GM10248 (cell line): Measurements from ENCODE around the gene ACD.
A peak's percentile ranks its signal among the peaks of the same experiment; 100 is the strongest.

ENCODE experiments used
- CTCF ChIA-PET: fragments of 300-600 bp; sonication (Branson Sonifier 250); formaldehyde crosslinking; extraction: SDS; loops from one replicate; lab custom pipeline; 2021; ENCODE audit warnings: antibody characterized with exemption; lab: Yijun Ruan, JAX
- POLR2A ChIA-PET: fragments of 350-650 bp; sonication (Branson Sonifier 250); formaldehyde crosslinking; extraction: SDS; loops from one replicate; lab custom pipeline; 2020; ENCODE audit warnings: antibody characterized with exemption; lab: Yijun Ruan, JAX
- DNase-seq: peaks from one replicate; pipeline ENCODE4 v3.0.0; 2012; ENCODE audit errors: extremely low spot score
- TF ChIP-seq, protein P1 (sequence below): IDR thresholded peaks from 2 replicates; pipeline ENCODE4 v1.5.1; 2012; ENCODE audit warnings: mild to moderate bottlenecking, low read depth; ENCODE audit errors: extremely low read depth, missing control alignments, control extremely low read depth

The ACD gene

DNA sequence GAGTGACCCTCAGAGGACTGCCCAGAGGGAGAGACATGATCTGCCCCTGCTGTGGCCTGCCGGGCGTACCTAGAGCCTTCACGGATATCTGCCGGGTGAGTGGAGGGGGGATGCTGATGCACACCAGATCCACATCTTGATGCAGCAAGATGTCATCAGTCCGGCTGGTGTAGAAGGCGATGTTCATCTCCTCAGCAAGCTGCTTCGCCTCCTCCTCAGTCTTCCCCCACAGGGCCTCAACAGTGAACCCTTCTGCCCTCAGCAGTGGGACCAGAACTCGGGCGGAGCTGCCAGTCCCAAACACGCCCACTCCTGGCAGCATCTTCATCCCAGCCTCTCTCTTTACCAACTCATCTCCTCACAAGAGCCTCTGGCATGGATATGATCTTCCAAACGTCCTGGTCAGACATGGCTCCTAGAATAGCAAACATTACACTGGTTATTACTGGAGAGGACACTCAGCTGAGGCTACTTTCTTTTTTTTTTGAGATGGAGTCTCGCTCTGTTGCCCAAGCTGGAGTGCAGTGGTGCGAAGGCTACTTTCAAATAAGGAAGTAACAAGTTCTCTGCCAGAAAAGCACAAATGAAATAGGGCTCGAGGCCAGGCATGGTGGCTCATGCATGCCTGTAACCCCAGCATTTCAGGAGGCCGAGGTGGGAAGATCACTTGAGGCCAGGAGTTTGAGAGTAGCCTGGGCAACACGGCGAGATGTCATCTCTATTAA lies 25.5 kb upstream of the ACD start:
- ChIA-PET CTCF (interaction anchor here (0.9 to 7.0 kb wide), 5 partner anchors 9 to 250 kb away, joined by 3 to 72 read pairs (median 3); no protein-coding TSS in a partner anchor), POLR2A (no interaction called here)
- peak; percentile 37 for DNase-seq
- TF ChIP-seq, protein P1, sequence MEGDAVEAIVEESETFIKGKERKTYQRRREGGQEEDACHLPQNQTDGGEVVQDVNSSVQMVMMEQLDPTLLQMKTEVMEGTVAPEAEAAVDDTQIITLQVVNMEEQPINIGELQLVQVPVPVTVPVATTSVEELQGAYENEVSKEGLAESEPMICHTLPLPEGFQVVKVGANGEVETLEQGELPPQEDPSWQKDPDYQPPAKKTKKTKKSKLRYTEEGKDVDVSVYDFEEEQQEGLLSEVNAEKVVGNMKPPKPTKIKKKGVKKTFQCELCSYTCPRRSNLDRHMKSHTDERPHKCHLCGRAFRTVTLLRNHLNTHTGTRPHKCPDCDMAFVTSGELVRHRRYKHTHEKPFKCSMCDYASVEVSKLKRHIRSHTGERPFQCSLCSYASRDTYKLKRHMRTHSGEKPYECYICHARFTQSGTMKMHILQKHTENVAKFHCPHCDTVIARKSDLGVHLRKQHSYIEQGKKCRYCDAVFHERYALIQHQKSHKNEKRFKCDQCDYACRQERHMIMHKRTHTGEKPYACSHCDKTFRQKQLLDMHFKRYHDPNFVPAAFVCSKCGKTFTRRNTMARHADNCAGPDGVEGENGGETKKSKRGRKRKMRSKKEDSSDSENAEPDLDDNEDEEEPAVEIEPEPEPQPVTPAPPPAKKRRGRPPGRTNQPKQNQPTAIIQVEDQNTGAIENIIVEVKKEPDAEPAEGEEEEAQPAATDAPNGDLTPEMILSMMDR: no peak

GRCh38 chr16:67683767-67684166 lies 23.7 kb upstream of the ACD start:
- no peak for DNase-seq
- POLR2A ChIA-PET: no interaction called here
- TF ChIP-seq, protein P1: no peak
- CTCF ChIA-PET: interaction anchor here (1.0 to 7.0 kb wide), 3 partner anchors 13 to 163 kb away, joined by 3 to 72 read pairs (median 5); no protein-coding TSS in a partner anchor

DNA sequence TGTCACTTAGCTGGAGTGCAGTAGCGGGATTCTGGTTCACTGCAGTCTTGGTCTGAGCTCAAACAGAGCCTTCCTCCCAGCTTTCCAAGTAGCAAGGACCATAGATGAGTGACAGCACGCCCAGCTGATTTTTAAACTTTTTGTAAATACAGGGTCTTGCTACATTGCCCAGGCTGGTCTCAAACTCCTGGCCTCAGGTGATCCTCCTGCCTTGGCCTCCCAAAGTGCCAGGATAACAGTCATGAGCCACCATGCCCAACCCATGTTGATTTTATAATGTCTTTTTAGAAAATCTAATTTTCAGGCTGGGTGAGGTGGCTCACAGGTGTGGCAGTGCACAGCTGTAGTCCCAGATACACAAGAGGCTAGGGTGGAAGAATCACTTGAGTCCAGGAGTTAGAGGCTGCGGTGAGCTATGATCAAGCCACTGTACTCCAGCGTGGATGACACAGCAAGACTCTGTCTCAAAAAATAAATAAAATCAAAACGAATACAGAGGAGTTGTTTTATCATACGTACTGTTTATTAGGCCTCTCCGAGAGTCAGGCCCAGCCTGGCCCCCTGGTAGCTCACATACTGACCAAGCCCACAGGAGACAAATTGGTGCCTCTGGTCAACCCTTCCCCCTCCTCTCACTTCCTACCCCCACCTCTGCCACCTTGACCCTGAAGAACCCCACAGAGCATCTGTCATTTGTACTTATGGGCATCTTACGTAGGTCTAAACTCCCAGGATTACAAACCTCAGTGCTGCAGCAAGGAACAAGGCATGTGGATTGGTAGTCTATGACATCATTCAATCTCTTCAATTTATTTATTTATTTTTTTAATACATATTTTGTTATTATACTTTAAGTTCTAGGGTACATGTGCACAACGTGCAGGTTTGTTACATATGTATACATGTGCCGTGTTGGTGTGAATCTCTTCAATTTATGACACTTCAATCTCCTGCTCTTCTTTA lies 20.2 kb upstream of the ACD start:
- POLR2A ChIA-PET: no interaction called here
- no peak for DNase-seq
- TF ChIP-seq, protein P1: no peak
- CTCF ChIA-PET: interaction anchor here (1.0 to 7.0 kb wide), 4 partner anchors 10 to 249 kb away, joined by 3 to 72 read pairs (median 4); no protein-coding TSS in a partner anchor

- ChIA-PET POLR2A (interaction anchor here (0.7 kb wide), 1 partner anchor 94 kb away, joined by 6 read pairs; no protein-coding TSS in a partner anchor), CTCF (interaction anchor here (1.0 to 1.6 kb wide), 4 partner anchors 9 to 157 kb away, joined by 3 to 6 read pairs (median 4); no protein-coding TSS in a partner anchor)
- TF ChIP-seq, protein P1: no peak
- DNase-seq: no peak
Measured at GRCh38 chr16:67678354-67679023, 18.4 kb upstream of the ACD start.

DNA sequence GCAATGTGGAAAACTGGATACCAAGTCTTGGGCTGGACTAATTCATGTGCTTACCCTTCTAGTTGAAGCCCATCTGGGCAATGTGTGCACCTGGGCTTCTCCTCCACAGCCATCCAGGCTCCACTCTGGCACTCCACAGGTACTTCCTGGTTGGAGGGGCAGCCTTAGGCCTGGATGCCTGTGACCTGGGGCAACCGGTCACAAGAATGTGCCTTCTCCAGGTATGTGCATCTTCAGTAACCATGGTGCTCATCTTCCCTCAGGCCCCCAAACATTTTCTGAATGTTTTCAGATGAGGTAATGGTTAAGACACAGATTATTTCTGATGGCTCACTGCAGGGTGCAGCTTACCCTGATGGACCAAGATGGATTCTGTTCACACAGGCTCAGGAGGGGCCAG lies 17.7 kb upstream of the ACD start:
- POLR2A ChIA-PET: interaction anchor here (0.7 kb wide), 1 partner anchor 95 kb away, joined by 6 read pairs; no protein-coding TSS in a partner anchor
- TF ChIP-seq, protein P1: no peak
- DNase-seq: no peak
- CTCF ChIA-PET: interaction anchor here (1.0 to 1.6 kb wide), 4 partner anchors 8 to 250 kb away, joined by 3 to 6 read pairs (median 4); no protein-coding TSS in a partner anchor

- ChIA-PET CTCF (interaction anchor here (1.0 to 2.3 kb wide), 5 partner anchors 9 to 251 kb away, joined by 3 to 10 read pairs (median 5); no protein-coding TSS in a partner anchor), POLR2A (no interaction called here)
- DNase-seq: no peak
- TF ChIP-seq, protein P1: no peak
Measured at GRCh38 chr16:67676939-67677338, 16.9 kb upstream of the ACD start.
